Fibroblast of skin of right quadriceps (primary cell): ENCODE measurements around the gene ATXN1.
A peak's percentile ranks its signal among the peaks of the same experiment; 100 is the strongest.

Source experiments
- DNase-seq: peaks from one replicate; pipeline ENCODE4 v3.0.0-alpha.2; 2013

The ATXN1 gene

DNA sequence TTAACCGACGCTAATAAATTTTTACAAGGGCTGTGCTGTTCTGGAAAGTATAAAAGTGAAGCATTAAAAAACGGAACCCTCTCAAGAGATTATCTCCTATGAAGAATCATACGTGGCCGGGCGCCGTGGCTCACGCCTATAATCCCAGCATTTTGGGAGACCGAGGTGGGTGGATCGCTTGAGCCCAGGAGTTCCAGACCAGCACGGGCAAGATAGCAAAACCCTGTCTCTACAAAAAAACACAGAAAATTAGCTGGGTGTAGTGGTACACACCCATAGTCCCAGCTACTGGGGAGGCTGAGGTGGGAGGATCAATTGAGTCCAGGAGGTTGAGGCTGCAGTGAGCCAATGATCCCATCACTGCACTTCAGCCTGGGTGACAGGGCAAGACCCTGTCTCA lies 439.4 kb downstream of the ATXN1 start:
- no peak for DNase-seq

DNA sequence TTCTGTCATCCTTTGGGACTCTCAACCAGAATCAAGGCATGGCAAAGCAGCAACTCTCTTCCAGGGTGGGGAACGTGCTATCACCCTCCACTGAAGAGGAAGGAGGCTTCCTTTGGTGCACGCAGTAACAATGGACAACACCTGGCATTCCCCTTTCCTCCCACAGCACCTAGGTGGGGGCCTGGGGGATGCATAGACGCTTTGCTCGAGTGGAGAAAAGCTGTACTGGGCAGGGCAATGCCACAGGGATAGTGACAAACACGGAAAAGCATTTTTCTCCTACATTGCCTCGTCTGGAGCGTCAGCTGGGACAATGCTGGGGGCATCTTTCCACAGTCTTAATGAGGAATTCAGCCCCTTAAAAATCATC lies 439.9 kb downstream of the ATXN1 start:
- no peak for DNase-seq

DNA sequence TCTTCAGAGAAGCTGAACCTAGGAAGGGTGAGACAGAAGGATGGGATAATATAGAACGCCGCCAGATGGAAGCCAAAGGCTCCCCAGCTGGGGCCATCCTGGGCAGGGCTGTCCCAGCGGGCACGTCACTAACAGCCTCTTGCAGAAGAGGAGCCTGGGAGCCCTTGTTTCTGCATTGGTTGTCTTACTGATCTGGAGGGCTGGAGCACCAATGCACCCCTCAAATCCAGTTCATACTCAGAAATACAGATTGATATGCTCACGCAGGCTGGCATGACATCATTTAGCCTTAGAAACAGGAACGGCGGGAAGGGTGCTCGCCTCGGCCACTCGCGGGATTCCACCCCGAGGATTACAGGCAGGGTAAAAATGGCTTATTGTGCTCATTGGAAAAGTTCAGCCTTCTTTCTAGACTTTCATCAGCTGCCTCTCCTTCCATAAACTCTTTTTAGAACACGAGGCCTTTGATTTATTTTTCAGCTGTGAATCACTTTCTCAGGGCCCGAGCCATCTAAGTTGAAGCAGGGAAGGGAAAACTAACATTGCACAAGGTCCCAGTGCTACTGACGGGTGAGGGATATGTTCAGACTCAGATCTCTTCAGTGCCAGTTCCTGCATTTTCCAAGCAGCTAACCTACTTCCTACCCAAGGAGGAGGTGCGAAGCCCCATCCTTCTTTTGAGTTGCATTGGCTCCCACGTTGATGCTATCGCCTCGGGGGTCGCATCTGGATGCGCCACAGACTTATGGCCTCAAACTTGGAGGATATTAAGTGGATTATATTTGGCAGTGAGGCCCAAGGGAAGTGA lies 440.5 kb downstream of the ATXN1 start:
- peak; percentile 75 for DNase-seq

DNA sequence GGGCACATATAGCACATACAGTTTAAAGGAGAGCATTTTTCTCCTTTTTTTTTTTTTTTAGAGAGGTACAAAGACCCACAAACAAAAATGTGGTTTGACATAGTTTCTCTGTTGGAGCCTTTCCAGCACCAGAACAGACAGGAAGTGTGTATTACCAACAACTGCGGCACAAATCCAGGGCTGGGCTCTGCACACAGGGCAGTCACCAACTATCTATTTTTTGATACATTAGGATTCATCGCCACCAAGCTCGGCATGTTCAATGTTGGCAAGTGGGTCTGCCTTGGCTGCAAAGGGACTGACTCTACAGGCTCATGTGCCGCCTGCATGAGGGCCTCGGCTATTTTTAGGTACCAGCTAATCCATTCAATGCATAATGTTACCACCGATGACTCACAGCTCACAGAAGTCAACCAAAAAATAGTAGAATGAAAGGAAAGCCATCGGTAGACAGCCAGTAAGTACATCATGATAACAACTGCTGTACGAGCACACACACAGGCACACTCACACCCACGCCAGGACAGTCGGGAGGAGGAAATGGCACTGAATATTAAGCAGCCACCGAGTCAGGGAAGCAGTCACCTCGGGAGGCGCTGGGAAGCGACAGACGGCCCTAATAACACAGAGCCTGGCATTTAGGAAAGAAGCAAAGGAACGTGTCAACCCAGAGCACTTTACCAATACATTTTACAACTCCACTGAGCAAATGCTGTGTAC lies 441.3 kb downstream of the ATXN1 start:
- peak; percentile 95 for DNase-seq

DNA sequence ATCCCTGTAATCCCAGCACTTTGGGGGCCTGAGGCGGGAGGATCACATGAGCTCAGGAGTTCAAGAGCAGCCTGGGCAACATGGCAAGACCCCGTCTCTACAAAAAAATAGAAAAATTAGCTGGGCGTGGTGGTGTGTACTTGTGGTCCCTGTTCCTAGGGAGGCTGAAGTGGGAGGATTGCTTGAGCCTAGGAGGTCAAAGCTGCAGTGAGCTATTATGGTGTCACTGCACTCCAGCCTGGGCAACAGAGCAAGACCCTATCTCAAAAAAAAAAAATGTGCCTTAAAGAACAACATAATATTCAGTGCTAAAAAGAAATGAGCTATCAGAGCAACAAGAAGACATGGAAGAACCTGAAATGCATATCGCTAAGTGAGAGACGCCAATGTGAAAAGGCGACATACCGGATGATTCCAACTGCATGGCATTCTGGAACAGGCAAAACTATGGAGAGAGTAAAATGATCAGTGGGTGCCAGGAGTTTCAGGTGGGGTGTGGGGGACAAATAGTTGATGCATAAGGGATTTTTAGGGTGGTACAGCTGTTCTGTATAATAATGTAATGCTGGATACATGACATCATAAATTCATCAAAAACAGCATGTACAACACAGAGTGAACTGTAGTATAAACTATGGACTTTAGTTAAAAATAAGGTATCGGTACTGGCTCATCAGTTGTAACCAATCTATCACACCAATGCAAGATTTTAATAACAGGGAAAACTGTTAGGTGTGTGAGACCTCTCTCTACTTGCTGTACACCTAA lies 442.1 kb downstream of the ATXN1 start:
- DNase-seq, result no peak

DNA sequence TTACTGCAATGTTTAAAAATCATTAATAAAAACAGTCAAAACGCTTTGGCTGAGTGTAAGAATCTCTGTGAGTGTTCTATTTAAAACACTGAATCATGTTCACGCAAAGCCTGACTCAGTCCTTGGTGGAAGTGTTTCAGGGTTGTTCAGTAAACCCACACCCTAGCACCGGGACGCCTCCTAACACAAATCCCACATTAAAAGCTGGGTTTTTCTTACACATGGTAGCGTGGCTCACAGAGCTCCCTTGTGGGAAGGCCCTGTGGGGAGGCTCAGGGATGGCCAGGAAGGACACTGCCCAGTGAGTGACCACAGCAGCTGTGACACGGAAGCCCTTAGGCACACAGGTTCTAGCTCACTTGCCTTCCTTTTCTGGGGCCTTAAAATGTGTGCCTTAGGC lies 442.7 kb downstream of the ATXN1 start:
- peak; percentile 76 for DNase-seq

DNA sequence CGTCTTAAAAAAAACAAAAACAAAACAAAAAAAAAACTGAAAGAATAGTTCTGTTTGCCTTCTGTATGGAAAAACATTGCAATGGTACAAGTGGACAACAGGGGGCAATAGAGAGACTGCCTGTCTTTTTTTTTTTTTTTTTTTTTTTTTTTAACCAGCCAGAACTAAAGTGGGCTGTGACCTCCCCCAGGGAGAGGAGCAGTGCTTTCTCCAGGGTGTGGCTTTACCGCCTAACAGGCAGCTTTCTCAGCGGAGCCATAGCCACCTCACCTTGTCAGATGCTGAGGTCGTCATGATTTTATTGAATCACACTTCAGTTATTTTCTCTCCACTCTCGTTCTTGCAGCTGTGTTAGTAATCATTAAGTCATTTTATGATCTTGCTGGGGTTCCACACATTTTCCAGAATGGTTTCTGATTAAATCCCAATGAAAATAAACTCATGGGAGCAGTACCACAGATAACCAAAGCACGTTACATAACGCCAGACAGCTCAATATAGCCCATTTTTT lies 444.5 kb downstream of the ATXN1 start:
- peak; percentile 72 for DNase-seq

DNA sequence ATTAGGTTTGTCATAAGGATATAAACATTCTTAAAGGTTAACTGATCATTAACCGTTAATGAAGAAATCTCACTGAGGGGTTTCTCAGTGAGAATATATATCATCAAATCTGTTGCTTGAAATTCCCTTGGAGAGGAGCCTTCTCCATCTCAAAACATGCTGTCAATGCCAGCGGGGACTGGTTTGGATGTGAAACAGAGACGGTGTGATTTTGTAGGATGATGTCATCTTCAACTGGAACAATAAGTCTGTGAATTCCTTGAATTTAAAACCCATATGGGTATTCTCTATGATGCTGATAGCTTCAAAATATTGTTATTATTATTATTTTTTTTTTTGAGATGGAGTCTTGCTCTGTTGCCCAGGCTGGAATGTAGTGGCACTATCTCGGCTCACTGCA lies 447.0 kb downstream of the ATXN1 start:
- no peak for DNase-seq

DNA sequence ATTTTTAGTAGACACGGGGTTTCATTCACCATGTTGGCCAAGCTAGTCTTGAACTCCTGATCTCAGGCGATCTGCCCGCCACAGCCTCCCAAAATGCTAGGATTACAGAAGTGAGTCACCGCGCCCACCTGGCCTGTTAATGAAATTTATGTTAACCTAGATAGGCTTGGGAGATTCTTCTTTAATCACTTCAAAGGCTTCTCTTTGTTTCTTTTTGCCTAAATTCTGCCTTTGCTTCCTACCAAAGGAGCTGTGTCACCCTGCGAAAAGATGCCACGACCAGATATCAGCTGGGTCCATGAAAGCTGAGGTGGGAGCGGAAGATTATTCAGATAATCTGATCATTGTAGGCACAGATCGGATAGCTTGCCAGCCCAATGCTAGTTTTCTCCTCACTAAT lies 447.5 kb downstream of the ATXN1 start:
- no peak for DNase-seq

DNA sequence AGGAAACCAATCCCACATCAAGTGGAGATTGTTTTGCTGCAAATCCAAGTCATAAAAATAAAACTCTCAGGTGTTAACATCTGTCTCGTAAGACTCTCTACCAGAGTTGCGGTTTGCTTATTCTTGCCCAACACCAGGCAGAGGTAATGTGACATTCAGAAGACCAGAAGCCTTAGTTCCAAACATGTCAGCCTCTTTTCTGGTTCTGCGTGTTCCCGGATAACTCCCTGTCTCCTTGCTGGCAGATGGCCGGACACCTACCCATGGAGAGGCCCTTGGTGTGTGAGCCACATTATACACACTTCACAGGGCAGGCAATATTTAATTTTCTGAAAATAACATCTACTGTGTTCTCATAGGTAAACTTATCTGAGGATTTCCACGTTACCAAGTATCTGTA lies 449.5 kb downstream of the ATXN1 start:
- DNase-seq, result no peak

DNA sequence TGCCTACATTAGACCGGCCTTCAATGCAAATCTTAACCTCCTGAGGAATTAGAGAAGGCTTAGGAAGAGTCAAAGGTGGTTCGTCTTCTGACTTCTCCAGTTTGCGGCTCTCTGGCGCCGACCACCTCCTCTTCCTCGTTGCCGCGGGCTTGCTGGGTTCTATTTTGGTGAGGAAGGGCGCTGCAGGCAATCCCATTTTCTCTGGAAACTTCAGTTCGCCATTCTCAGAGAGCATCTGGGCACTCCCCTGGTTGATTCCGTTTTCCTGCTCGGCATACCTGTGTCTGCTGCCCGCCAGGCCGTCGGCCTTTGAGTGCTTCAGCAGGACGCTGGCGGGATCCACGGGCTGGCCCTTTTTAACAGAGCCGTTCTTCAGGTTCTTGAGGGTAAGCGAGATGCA lies 454.9 kb downstream of the ATXN1 start:
- no peak for DNase-seq

DNA sequence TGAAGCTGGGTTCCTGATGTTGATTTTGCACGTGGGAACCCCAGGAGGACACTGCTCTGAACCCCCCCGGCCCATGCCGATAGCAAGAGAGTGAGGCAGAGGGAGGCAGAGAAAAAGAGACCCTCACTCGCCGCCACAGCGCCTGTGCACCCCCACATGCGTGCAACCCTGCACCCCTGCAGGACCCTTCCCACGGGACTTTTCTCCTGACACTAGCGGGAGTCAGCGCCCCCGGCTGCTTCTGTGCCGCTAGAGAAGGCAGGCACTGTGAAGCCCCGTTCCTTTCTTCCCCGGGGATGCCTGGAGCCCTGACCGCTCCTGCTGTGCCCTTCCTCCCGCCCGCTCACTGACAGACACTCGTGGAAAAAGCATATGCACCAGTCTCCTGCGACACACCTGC lies 455.5 kb downstream of the ATXN1 start:
- DNase-seq, result no peak

DNA sequence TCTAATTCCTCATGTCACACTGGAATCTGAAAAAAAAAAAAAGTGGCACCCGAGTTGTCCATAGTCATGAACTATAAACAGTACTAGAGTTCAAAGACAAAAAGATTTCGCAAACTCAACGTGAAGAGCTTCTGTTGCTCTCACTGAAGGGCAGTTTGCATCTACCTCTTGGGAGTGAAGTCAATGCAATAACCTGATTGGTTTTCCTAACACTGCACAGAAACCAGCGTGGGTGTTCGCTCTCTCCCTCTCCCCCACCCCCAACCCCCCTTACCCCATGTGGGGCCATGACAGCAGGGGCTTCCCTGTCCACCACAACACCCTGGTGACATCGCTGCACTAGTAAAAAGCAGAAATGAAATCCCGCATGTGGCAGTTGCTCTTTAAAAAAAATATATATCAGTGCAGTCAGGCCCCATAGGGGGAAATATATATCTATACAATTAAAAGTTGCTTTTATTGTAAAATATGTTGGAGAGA lies 456.0 kb downstream of the ATXN1 start:
- DNase-seq, result no peak

DNA sequence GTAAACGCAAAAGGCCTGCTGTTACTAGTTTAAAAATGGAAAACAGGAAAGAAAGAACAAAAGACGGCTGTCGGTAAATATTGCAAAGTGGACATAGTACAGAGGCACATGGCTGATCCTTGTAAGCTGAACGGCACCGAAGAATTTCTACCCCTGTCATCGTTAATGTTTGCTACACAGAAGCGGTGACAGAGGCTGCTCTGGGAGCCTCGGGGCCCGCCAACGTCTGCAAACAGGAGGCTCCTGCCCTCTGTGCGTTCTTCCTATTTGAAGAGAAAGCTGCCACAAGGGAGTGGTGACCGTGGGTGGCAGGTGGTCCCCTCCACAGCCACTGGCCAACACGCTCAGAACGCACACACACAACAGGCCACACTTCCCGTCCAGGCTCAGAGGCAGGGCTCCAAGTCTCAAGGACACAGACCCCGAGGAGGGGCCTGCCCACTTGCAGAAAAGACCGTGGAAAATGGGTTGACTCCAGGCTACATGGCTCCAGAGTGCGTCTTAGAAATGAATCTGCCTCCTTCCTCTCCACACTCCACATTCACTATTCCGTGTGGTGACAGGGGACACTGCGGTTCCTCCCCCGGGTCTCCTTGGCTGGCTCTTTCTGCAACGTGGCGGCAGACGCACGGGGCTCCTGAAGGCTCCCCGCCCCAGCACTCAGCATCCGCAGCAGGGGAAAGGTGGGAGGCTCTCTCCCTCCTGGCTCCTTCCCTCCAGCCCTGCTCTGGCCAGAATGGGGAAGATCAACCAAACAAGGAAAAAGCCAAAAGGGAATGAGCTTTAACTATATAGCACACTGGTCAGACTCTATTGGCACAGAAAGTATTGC lies 458.3 kb downstream of the ATXN1 start:
- no peak for DNase-seq

DNA sequence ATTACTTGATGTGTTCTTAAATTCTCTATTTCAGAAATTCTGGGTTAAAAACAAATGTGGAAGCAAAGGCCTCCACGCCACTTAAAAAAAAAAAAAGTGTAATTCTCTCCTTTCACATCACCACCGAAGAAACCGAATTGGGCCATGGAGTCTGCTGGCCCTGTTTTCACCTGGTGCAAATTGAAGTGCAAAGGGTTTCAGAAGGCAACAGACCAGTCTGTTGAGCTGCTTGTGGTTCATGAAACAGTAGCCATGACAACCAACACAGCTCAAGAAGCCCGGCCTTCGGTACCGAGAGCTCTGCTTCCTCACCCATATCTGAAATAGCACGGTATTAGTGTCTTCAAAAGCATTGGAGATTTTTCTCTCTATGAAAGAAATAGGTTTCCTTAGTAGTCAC lies 459.7 kb downstream of the ATXN1 start:
- no peak for DNase-seq

DNA sequence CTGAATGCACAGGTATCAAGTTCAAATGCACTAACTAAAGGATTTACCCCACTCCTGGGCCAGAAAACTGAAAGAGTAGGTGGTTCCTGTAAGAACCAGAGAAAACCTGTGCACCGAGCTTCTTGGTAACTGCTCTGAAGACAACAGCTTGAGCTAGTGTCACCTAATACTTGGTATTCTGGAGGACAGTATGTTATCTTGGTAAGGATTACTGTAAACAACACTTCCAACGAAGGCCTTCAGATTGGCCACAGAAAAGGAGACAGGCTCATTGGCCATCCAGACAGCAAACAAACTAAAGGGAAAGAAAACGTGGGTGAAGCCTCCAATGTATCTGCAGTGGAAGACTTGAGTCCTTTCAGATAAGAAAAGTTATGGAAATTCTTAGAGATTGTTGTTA lies 461.4 kb downstream of the ATXN1 start:
- no peak for DNase-seq

DNA sequence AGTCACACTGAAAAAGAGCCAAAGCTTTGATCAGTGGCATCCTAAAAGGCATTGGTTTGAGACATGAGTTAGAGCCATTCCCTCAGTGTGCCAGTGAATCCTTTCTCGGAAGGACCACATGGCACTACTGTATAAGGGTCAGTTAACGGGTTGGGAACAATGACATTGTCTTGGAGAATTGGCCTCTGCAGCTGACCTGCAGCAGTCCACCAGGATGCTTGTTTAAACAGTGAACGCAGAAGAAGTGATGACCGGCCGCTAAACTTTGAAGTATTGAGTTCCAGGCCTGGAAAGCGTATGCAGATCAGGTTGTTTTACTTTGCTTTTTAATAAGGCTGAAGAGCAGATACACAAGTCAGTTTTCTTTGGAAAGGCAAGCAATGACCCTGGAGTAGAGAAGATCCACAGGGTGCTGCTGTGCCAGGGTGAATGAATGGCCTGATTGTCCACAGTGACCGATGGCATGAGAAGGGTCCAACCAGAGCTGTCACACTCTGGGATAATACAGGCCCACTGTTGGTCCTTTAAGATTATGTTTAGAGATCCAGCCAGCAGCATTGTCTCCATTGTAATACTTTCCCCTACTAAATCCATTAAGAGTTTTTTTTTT lies 465.1 kb downstream of the ATXN1 start:
- DNase-seq, result no peak

DNA sequence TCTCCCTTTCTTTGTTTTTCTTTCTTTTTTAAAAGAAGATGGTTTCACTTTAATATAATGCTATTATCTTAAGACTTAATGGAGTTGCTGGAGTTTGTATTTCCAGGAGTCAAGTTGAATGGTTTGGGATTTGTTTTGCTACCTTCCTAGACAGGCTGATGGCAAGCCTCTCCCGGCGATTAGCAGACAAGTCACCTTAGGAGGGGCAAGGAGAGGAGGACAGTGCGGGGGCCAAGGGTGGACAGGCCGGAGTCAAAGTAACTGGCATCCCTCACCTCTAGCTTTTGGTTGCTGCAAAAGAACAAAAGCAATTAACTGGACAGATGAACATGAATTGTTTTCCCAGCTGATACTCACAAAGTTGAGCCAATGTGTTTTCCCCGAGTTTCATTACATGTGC lies 465.8 kb downstream of the ATXN1 start:
- DNase-seq, result no peak

DNA sequence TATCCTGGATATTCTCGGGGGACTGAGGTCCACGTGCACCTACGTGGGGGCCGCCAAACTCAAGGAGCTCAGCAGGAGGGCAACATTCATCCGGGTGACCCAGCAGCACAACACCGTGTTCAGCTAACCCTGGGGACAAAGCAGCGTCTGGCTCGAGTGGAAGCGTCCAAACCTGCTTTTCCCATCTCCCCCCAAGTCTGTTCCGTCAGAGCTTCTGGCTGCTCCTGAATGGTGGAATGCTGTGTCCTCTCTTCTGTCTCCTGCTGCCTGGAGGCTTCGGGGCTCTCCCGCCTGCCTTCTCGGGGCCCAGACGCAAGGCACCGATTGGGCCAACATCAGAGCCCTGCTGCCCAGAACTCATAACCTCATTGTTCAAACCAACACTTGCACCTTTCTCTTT lies 466.2 kb downstream of the ATXN1 start:
- no peak for DNase-seq

DNA sequence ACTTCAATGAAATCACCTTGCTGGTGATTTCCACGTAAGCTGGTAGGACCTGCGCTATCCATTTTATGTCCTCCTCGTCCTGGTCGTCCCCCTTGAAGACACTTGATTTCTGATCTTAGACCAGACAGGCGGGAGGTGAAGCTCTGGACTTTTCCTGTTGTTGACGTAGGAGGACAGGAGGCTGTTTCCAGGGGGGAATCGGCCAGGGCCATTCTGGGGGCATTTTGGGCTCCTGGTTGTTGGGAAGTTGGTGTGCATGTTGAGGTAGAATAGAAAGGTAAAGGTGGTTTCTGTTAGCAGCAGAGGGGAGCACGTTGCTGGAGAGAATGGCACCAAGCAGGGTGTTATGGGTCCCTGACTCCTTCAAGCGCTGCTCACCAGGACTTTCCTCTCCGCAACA lies 466.9 kb downstream of the ATXN1 start:
- no peak for DNase-seq

DNA sequence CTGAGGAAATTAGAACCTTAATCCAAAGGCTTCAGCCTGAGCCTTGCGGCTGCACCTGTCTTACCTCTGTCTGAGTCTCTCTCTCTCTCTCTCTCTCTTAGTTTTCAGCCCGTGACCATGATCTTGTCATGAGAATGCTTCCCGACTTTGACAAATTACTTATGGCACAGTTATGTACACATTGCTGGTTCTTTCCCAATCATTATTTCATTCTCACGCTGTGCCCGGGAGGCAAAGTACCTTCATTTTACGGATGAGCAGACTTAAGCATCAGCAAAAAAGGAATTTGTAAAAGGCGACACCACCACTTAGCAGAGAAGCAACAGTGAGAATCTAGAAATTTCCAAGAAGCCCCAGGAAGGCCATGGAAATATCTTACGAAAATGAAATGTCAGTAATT lies 468.3 kb downstream of the ATXN1 start:
- no peak for DNase-seq

DNA sequence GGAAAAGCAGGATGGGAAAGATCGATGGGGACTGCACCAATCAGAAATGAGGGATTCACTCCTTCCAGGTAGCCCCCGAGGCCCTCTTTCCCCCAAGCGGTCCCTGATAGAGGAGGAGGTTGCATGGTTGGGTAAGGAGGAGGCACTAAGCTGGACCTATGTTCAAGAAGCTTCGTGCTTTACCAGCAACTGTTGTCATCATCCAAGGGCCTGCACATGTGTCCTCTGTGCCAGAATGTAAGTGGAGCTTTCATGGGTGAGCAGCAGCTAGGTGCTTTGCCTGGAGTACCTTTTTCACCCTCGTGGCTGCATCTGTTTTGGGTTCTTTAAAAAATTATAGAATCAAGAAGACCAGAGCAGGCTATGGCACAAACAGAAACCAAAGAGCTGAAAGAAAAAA lies 468.8 kb downstream of the ATXN1 start:
- DNase-seq, result no peak
